ENCODE data around the gene AKNAD1. TPM values are rescaled to one million over a fixed set of nuclear protein-coding genes. Genes with fewer than 3 reads are reported as not detected.

Gene AKNAD1
- total RNA-seq, 1 experiment from 2014 or later, result not detected

- Histone ChIP-seq H3K27me3 (replicated peaks; ENCODE audit: control insufficient read depth, insufficient read depth, low read length) (no peaks in the 10 kb centered on the region), H3K4me1 (0 out of 2 replicates have a peak, but pooled peaks cover 3% of the 10 kb centered on the region), H3K9me3 (no peaks in the 10 kb centered on the region), H3K36me3 (ENCODE audit: control insufficient read depth, insufficient read depth, low read length) (no peaks in the 10 kb centered on the region), H3K4me3 (ENCODE audit: low read depth, low read length) (no peak overlapping the region)
- Mint-ChIP-seq H3K9me3 (ENCODE audit: unreplicated experiment) (no peaks in the 10 kb centered on the region), H3K36me3 (ENCODE audit: insufficient read depth, unreplicated experiment) (peaks cover 5% of the 10 kb centered on the region), H3K27ac (ENCODE audit: unreplicated experiment) (no peak overlapping the region), H3K4me1 (ENCODE audit: low read depth, unreplicated experiment) (no peaks in the 10 kb centered on the region), H3K27me3 (ENCODE audit: insufficient read depth, unreplicated experiment) (no peaks in the 10 kb centered on the region), H3K4me3 (ENCODE audit: unreplicated experiment) (no peak overlapping the region)
- intact Hi-C loops (cut with micrococcal nuclease; ENCODE audit: unreplicated experiment), result no loop called here
- no peak for DNase-seq
- no TSS peak for BruUV-seq (replicated peaks)
- TF ChIP-seq, protein P1, sequence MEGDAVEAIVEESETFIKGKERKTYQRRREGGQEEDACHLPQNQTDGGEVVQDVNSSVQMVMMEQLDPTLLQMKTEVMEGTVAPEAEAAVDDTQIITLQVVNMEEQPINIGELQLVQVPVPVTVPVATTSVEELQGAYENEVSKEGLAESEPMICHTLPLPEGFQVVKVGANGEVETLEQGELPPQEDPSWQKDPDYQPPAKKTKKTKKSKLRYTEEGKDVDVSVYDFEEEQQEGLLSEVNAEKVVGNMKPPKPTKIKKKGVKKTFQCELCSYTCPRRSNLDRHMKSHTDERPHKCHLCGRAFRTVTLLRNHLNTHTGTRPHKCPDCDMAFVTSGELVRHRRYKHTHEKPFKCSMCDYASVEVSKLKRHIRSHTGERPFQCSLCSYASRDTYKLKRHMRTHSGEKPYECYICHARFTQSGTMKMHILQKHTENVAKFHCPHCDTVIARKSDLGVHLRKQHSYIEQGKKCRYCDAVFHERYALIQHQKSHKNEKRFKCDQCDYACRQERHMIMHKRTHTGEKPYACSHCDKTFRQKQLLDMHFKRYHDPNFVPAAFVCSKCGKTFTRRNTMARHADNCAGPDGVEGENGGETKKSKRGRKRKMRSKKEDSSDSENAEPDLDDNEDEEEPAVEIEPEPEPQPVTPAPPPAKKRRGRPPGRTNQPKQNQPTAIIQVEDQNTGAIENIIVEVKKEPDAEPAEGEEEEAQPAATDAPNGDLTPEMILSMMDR (IDR thresholded peaks at IDR 0.05; ENCODE audit: insufficient read depth in 1 of 2, low read depth in 1 of 2, low read length in 1 of 2, severe bottlenecking in 1 of 2, unreplicated experiment in 1 of 2), result no peak
- POLR2A ChIA-PET, result no interaction called here
- CTCF ChIA-PET, result no interaction called here
Measured at GRCh38 chr1:108811611-108812010, 45.3 kb downstream of the AKNAD1 start.

- peaks cover 11% of the 10 kb centered on the region for H3K36me3 Mint-ChIP-seq (ENCODE audit: insufficient read depth, unreplicated experiment)
- no TSS peak for BruUV-seq (replicated peaks)
- TF ChIP-seq, protein P1 (IDR thresholded peaks at IDR 0.05; ENCODE audit: insufficient read depth in 1 of 2, low read depth in 1 of 2, low read length in 1 of 2, severe bottlenecking in 1 of 2, unreplicated experiment in 1 of 2), result no peak
- Histone ChIP-seq H3K9me3 (no peaks in the 10 kb centered on the region), H3K4me3 (ENCODE audit: low read depth, low read length) (no peak overlapping the region), H3K27me3 (replicated peaks; ENCODE audit: control insufficient read depth, insufficient read depth, low read length) (no peaks in the 10 kb centered on the region), H3K36me3 (ENCODE audit: control insufficient read depth, insufficient read depth, low read length) (no peaks in the 10 kb centered on the region), H3K4me1 (no peaks in the 10 kb centered on the region)
- H3K9me3 Mint-ChIP-seq (ENCODE audit: unreplicated experiment), result no peaks in the 10 kb centered on the region
- no peak overlapping the region for H3K4me3 Mint-ChIP-seq (ENCODE audit: unreplicated experiment)
- ChIA-PET POLR2A (no interaction called here), CTCF (no interaction called here)
- DNase-seq, result no peak
- no peaks in the 10 kb centered on the region for H3K4me1 Mint-ChIP-seq (ENCODE audit: low read depth, unreplicated experiment)
- no peaks in the 10 kb centered on the region for H3K27me3 Mint-ChIP-seq (ENCODE audit: insufficient read depth, unreplicated experiment)
- intact Hi-C loops (cut with micrococcal nuclease; ENCODE audit: unreplicated experiment), result no loop called here
- H3K27ac Mint-ChIP-seq (ENCODE audit: unreplicated experiment), result no peak overlapping the region
Measured at GRCh38 chr1:108808438-108808837, 48.5 kb downstream of the AKNAD1 start.

DNA sequence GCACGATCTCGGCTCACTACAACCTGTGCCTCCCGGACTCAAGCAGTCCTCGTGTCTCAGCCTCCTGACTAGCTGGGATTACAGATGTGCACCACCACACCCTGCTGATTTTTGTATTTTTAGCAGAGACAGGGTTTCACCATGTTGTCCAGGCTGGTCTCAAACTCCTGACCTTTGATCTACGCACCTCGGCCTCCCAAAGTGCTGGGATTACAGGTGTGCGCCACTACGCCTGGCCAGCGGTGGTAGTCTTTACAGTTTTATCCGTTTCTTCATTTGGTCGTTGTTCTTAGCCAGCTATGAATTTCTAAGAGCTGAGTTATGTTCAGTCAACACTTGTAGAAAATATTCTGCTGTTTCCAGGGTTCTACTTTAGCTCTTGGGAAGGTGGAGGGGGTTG is 53.3 kb downstream of the AKNAD1 start:
- TF ChIP-seq, protein P1 (IDR thresholded peaks at IDR 0.05; ENCODE audit: insufficient read depth in 1 of 2, low read depth in 1 of 2, low read length in 1 of 2, severe bottlenecking in 1 of 2, unreplicated experiment in 1 of 2), result no peak
- H3K9me3 ChIP-seq, result no peaks in the 10 kb centered on the region
- POLR2A ChIA-PET, result no interaction called here
- H3K27me3 Mint-ChIP-seq (ENCODE audit: insufficient read depth, unreplicated experiment), result no peaks in the 10 kb centered on the region
- H3K27ac Mint-ChIP-seq (ENCODE audit: unreplicated experiment), result no peak overlapping the region
- BruUV-seq (replicated peaks), result no TSS peak
- H3K4me3 ChIP-seq (ENCODE audit: low read depth, low read length), result no peak overlapping the region
- H3K36me3 Mint-ChIP-seq (ENCODE audit: insufficient read depth, unreplicated experiment), result peaks cover 10% of the 10 kb centered on the region
- DNase-seq, result no peak
- no peaks in the 10 kb centered on the region for H3K36me3 ChIP-seq (ENCODE audit: control insufficient read depth, insufficient read depth, low read length)
- no peaks in the 10 kb centered on the region for H3K27me3 ChIP-seq (replicated peaks; ENCODE audit: control insufficient read depth, insufficient read depth, low read length)
- CTCF ChIA-PET, result no interaction called here
- H3K9me3 Mint-ChIP-seq (ENCODE audit: unreplicated experiment), result no peaks in the 10 kb centered on the region
- no peaks in the 10 kb centered on the region; the same call in 1 of the 2 replicates for H3K4me1 ChIP-seq
- intact Hi-C loops (cut with micrococcal nuclease; ENCODE audit: unreplicated experiment), result no loop called here
- H3K4me1 Mint-ChIP-seq (ENCODE audit: low read depth, unreplicated experiment), result peaks cover 9% of the 10 kb centered on the region
- no peak overlapping the region for H3K4me3 Mint-ChIP-seq (ENCODE audit: unreplicated experiment)
